NCI-H748 treated with DMSO at 0.1 percent for 48 hours (cell line): ENCODE results near the gene PTP4A1.
"Not testable (repeated sequence)": the region's sequence is repeated elsewhere in the genome, so short reads cannot be mapped to it uniquely, and the experiment has no call there.

Source experiments
- DNase-seq: peaks from one replicate; lab custom pipeline; 2025; lab: John Stamatoyannopoulos, UW

The PTP4A1 gene

GRCh38 chr6:63582579-63583231, 10.4 kb downstream of the PTP4A1 start:
- DNase-seq: no peak

DNA sequence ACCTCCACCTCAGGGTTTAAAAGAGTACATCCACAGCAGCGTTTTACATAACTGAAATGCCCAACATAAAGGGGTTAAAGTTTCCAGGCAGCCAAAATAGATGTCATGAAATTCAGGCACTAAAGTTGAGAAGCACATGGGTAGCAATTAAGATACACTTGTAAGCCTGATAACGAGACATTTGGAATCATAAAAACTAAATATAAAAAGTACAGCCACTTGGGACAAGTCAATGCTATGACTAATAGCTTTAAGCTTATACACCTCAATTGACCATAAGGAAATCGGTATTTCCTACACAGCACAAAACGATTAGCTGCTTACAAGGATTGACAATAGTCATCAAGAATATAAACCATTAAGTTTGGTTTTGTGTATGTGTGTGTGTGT, 11.8 kb downstream of the PTP4A1 start:
- DNase-seq: no peak

DNA sequence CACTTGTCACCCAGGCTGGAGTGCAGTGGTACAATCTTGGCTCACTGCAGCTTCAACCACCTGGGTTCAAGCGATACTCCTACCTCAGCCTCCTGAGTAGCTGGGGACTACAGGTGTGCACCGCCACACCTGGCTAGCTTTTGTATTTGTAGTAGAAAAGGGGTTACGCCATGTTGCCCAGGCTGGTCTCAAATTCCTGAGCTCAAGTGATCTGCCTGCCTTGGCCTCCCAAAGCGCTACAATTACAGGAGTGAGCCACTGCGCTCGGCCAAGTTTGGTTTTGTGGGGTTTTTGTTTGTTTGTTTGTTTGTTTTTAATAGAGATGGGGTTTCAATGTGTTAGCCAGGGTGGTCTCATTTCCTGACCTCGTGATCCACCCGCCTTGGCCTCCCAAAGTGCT, 12.3 kb downstream of the PTP4A1 start:
- no peak for DNase-seq

DNA sequence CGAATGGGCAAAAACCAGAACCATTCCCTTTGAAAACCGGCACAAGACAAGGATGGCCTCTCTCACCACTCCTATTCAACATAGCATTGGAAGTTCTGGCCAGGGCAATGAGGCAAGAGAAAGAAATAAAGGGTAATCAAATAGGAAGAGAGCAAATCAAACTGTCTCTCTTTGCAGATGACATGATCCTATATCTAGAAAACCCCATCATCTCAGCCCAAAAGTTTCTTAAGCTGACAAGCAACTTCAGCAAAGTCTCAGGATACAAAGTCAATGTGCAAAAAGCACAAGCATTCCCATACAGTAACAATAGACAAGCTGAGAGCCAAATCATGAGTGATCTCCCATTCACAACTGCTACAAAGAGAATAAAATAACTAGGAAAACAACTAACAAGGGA, 13.4 kb downstream of the PTP4A1 start:
- not testable (repeated sequence) for DNase-seq

GRCh38 chr6:63589952-63590411, 17.7 kb downstream of the PTP4A1 start:
- peak; percentile 32 for DNase-seq

DNA sequence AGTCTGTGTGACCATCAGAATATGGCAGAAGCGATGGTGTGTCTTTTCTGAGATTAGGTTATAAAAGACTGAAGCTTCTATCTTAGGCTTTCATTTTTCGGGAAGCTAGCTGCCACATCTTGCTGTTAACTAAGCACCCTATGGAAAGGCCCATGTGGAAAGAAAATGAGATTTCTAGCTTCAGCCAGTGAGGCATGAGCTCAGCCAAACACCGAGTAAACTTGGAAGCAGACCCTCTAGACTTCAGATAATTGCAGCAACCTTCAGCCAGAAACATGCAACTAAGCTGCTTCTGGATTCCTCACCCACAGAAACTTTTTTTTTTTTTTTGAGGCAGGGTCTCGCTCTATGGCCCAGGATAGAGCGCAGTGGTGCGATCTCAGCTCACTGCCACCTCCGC, 20.6 kb downstream of the PTP4A1 start:
- no peak for DNase-seq

DNA sequence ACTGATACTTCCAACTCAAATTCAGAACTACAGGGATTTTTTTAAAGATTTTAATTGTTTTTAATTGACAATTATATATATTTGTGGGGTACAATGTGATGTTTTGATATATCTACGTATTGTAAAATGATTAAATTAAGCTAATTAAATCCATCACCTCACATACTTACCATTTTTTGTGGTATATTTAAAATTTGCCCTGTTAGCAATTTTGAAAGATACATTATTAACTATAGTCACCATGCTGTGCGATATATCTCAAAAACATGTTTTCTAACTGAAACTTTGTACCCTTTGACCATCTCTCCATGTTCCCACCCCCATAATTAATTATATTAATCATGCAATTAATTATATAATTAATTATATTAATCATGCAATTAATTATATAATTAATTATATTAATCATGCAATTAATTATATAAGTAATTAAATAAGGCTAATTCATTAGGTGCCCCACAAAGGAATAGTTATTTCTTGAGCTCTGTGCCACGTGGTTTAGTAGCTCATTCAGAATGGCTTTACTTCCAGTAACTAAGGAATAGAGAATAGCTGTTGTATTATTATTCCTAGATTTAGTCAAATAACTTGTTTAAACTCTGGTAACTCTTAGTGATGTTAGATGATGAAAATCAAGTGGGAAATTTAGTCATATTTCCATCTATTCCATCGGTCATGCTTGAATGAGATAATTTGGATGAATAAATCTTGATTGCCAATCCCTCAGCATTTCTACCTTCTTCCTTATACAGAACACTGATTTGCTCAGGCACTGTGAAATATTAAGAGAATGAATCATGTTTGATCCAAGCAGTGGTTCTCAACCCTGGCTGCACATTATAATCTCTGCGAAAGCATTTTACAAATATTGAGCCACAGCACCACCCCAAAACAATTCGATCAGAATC, 25.1 kb downstream of the PTP4A1 start:
- peak; percentile 74 for DNase-seq

DNA sequence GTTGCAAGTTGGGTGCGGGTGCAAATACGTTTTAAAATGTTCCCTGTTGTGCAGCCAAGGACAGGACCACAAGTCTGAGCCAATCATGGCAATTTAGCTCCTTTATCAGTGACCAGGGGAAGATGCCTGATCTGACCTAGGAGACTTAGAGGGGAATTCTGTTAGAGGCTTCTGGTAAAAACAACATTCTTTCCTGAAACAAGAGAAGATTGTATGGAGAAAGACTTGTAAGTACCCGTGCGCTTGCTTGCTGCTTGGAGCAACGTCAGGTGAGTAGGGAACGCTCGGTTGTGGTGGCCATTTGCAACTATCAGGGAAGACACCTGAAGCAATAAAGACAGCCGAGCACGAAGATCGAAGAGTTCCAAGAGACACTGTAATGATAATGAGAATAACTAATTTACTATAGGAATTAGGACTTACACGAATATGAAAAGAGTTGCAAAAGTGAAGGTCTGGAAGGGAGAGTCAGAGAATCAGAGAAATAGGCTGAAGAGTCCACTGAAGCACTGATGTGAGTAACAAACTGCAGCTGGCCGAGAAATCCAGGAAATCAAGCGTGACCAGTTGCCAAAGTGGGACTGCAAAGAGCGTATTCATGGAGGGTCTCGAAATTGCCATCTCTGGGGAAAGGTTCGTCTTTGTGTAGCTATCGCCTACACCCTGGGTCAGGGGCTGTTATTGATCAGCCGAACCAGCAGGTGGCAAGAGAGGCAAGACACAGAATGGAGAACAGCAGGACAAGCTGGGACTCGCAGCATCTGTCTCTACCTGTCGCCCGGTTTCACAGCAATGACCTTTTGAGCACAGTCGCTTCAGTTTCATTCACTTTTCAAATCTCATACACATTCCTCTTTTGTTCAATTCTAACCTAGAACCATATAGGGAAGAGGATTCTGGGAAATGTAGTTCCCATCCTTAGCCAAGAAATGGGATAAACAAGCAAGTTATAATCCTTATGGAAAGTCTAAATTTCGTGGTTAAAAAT, 26.1 kb downstream of the PTP4A1 start:
- DNase-seq: peak; percentile 93

DNA sequence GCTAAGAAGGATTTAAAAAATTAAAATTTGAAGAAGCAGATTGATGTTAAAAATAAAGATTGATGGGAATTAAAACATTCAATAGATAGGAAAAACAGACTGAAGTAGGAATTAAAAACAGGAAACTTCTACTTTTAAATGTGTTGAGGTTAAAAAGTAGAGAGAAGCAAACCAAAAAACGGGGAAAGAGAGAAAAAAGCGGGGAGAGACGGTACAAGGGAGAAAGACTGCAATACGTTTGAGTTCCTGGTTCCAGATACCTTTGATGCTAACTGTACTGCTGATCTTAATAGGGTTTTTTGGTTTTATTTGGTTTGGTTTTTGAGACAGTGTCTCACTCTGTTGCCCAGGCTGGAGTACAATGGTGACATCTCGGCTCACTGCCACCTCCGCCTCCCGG, 27.0 kb downstream of the PTP4A1 start:
- DNase-seq: no peak

GRCh38 chr6:63600136-63600535, 27.9 kb downstream of the PTP4A1 start:
- no peak for DNase-seq

GRCh38 chr6:63609231-63609630, 37.0 kb downstream of the PTP4A1 start:
- DNase-seq: no peak

- DNase-seq: no peak
Observed at GRCh38 chr6:63610944-63611343, 38.7 kb downstream of the PTP4A1 start.

- no peak for DNase-seq
Observed at GRCh38 chr6:63611560-63611959, 39.3 kb downstream of the PTP4A1 start.

DNA sequence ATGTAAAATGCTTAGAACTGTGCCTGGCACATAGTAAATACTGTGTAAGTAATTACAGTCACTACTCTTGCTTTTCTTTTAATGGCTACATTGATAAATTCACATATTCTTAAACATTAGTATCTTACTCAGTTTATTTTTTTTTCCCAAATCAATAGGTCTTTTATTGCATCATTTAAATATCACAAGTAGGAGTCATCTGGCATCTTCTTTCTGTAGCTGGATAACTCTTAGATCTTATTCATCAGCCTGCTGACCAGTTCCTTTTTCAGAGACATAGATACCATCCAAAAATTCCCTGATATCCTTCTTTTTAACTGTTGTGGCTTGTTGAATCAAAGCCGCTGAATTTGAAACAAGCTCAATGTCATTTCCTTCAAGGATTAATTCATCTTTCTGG, 43.3 kb downstream of the PTP4A1 start:
- no peak for DNase-seq
